ENCODE data around the gene DDX24. TPM values are rescaled to one million over a fixed set of nuclear protein-coding genes. Genes with fewer than 3 reads are reported as not detected.
"Not testable (repeated sequence)": the region's sequence is repeated elsewhere in the genome, so short reads cannot be mapped to it uniquely, and the experiment has no call there.

DDX24 gene
- total RNA-seq, 1 experiment from 2014 or later = 145 TPM

GRCh38 chr14:94088516-94088915 lies 7.5 kb upstream of the DDX24 start:
- no peaks in the 10 kb centered on the region for H3K36me3 ChIP-seq
- peaks cover 13% of the 10 kb centered on the region for H3K4me1 ChIP-seq (replicated peaks)
- no peak for DNase-seq (ENCODE audit: low read depth in 1 of 2, low spot score in 2 of 2)
- H3K27me3 ChIP-seq (replicated peaks) = no peaks in the 10 kb centered on the region
- H3K4me3 ChIP-seq = no peak overlapping the region
- no peak overlapping the region for H3K27ac ChIP-seq
- H3K9me3 ChIP-seq (replicated peaks) = no peaks in the 10 kb centered on the region

DNA sequence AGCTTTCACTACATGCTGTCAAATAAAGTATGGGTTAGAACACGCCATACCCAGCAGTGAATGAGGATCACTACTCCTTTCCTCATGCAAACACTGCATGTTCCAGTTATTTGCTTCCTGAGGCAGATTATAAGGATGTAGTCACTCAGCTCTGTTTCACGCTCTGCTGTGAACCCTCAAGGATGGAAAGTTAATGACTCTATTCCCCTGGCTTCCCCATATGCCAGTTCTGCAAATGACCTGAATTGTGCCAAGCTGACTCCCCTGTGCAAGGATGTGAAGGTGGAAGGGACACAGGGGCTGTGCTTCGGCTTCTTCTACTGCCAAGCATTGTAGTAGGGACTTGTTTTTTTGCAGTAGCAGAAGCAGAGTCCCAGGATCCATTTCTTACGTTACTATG lies 6.9 kb upstream of the DDX24 start:
- H3K4me1 ChIP-seq (replicated peaks) = peaks cover 13% of the 10 kb centered on the region
- H3K4me3 ChIP-seq = no peak overlapping the region
- no peaks in the 10 kb centered on the region for H3K9me3 ChIP-seq (replicated peaks)
- H3K27me3 ChIP-seq (replicated peaks) = no peaks in the 10 kb centered on the region
- H3K27ac ChIP-seq = no peak overlapping the region
- peaks cover 6% of the 10 kb centered on the region for H3K36me3 ChIP-seq
- no peak for DNase-seq (ENCODE audit: low read depth in 1 of 2, low spot score in 2 of 2)

DNA sequence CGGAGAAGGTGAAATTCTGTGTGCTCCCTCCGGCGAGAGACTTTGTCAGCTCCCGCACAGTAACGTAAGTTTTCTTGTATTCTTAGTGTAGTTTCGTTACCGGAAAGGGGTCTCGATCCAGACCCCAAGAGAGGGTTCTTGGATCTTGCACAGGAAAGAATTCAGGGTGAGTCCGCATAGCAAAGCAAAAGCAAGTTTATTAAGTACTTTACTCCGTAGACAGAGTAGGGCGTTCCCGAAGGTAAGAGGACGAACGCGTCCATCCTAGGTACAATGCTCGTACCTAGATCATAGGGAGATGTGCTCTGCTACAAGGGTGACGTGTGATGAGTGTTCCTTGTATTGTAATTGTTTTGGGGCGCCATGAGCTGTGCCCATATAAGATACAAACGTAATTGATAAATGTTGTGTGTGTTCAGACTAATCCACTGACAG lies 401 bp upstream of the DDX24 start:
- no peak for DNase-seq (ENCODE audit: low read depth in 1 of 2, low spot score in 2 of 2)
- Histone ChIP-seq H3K27ac (no peak overlapping the region), H3K4me3 (peak overlapping the region; percentile 82), H3K36me3 (peaks cover 42% of the 10 kb centered on the region), H3K27me3 (replicated peaks) (no peaks in the 10 kb centered on the region), H3K9me3 (replicated peaks) (peaks cover 2% of the 10 kb centered on the region; the same call in 1 of the 2 replicates), H3K4me1 (replicated peaks) (peaks cover 17% of the 10 kb centered on the region)

DNA sequence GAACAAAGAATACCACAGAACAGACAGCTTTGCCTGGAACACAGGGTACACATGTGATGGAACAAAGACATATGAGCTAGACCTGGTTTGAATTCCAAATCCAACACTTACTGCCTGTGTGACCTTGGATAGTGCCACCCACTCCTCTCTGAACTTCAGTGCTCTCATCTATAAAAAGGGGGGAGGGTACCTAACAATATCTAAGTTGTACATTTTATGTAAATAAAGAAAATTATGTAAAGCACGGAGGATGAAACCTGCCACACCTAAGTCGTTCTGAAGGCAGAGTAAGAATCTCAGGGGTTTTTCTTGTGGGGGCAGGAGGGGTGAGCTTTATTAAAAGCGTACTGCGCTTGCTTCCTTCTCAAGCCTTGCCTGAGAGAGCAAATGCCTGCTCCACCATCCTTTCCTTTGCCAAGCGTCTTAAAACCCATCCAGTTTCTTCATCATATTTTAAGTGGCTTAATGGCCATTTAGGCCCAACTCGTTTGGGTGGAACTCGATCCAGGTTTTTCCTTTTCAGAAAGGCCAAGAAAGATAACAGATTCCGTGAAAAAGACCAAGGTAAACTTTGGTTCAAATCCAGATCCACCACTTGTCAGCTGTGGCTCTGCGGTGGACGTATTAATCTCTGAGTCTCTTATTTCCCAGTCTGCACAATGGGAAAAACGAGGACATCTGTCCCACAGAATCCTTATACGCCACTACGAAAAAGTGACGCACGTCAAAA lies 946 bp downstream of the DDX24 start:
- Histone ChIP-seq H3K36me3 (peaks cover 55% of the 10 kb centered on the region), H3K27ac (peak overlapping the region; percentile 72), H3K4me1 (replicated peaks) (peaks cover 17% of the 10 kb centered on the region), H3K27me3 (replicated peaks) (no peaks in the 10 kb centered on the region), H3K4me3 (peak overlapping the region; percentile 82), H3K9me3 (replicated peaks) (peaks cover 4% of the 10 kb centered on the region; the same call in 1 of the 2 replicates)
- no peak for DNase-seq (ENCODE audit: low read depth in 1 of 2, low spot score in 2 of 2)

GRCh38 chr14:94077823-94078222 lies 3.2 kb downstream of the DDX24 start:
- peaks cover 4% of the 10 kb centered on the region for H3K9me3 ChIP-seq (replicated peaks)
- peaks cover 57% of the 10 kb centered on the region for H3K36me3 ChIP-seq
- no peak for DNase-seq (ENCODE audit: low read depth in 1 of 2, low spot score in 2 of 2)
- no peak overlapping the region for H3K4me3 ChIP-seq
- H3K27me3 ChIP-seq (replicated peaks) = no peaks in the 10 kb centered on the region
- H3K27ac ChIP-seq = no peak overlapping the region
- peaks cover 17% of the 10 kb centered on the region for H3K4me1 ChIP-seq (replicated peaks)

DNA sequence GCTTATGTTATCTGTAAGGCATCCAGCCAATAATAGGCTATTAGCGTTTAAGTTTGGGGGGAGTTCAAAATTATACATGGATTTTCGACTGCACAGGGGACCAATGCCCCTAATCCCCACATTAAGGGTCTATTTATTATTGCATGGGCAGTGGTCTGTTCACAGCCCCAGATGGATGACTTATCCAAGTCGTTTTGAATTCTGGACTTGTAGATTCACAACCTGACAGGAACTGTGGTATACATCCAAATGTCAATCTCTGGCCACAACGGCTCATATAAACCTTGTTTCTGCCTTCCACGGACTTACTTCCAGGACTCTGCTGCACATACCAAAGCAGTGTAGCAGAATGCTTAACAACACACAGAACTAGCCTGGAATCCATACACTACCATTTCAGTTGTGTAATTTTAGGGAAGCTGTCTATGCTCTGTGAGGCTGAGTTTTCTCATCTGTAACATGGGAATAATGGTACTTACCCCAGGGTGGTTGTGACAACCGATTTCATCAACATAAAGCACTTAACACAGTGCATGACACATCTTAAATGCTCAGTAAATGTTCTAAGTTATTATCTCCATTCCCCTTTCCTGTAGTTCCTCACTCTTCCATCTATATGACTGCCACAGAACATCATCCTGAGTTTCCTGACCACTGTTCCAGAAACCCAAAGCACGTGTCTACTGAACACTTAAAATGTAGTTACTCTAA lies 3.7 kb downstream of the DDX24 start:
- Histone ChIP-seq H3K27me3 (replicated peaks) (no peaks in the 10 kb centered on the region), H3K36me3 (peaks cover 57% of the 10 kb centered on the region), H3K9me3 (replicated peaks) (peaks cover 4% of the 10 kb centered on the region), H3K27ac (no peak overlapping the region), H3K4me3 (no peak overlapping the region), H3K4me1 (replicated peaks) (peaks cover 17% of the 10 kb centered on the region)
- DNase-seq (ENCODE audit: low read depth in 1 of 2, low spot score in 2 of 2) = no peak

DNA sequence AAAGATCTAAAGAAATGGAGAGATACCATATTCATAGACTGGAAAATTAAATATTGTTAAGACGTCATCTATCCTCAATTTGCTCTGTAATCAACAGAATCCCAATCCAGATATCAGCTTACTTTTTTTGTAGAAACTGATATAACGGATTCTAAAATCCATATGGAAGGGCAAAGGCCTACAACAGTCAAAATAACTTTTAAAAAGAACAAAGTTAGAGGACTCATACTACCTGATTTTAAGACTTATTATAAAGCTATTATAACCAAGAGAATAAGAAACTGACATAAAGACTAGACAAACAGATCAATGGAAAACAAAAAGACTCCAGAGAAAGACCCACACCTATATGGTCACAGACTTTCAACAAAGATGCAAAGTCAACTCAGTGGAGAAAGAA lies 6.0 kb downstream of the DDX24 start:
- H3K27ac ChIP-seq = no peak overlapping the region

DNA sequence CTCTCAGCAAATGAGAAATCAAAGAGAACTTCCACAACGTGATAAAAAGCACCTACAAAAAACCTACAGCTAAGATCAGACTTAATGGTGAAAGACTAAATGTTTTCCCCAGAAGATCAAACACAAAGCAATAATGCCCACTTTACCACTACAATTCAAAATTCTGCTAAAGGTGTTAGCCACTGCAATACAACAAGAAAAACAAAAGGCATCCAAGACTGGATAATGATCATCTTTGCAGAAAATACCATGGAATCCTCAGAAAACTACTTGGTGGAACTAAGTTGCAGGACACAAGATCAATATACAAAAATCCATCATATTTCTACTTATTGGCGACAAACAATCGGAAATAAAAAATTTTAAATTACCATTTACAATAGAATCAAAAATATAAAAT lies 6.5 kb downstream of the DDX24 start:
- DNase-seq (ENCODE audit: low read depth in 1 of 2, low spot score in 2 of 2) = no peak
- no peak overlapping the region for H3K4me3 ChIP-seq
- H3K9me3 ChIP-seq (replicated peaks) = peaks cover 4% of the 10 kb centered on the region
- no peak overlapping the region for H3K27ac ChIP-seq
- peaks cover 59% of the 10 kb centered on the region for H3K36me3 ChIP-seq
- H3K27me3 ChIP-seq (replicated peaks) = no peaks in the 10 kb centered on the region
- H3K4me1 ChIP-seq (replicated peaks) = peaks cover 14% of the 10 kb centered on the region

More for the DNA sequence above, 6.0 kb downstream of the DDX24 start:
- Histone ChIP-seq H3K36me3 (peaks cover 59% of the 10 kb centered on the region), H3K9me3 (replicated peaks) (peaks cover 4% of the 10 kb centered on the region), H3K4me3 (no peak overlapping the region), H3K27me3 (replicated peaks) (no peaks in the 10 kb centered on the region), H3K4me1 (replicated peaks) (peaks cover 17% of the 10 kb centered on the region)
- no peak for DNase-seq (ENCODE audit: low read depth in 1 of 2, low spot score in 2 of 2)

DNA sequence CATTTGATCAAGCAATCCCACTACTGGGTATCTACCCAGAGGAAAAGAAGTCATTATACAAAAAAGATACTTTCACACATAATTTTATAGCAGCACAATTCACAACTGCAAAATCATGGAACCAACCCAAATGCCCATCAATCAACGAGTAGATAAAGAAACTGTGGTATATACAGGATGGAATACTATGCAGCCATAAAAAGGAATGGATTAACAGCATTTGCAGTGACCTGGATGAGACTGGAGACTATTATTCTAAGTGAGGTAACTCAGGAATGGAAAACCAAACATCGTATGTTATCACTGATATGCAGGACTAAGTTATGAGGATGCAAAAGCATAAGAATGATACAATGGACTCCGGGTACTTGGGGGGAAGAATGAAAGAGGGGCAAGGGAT lies 8.9 kb downstream of the DDX24 start:
- not testable (repeated sequence) for H3K9me3 ChIP-seq (replicated peaks); H3K27me3 ChIP-seq (replicated peaks); DNase-seq (ENCODE audit: low read depth in 1 of 2, low spot score in 2 of 2); H3K4me3 ChIP-seq; H3K4me1 ChIP-seq (replicated peaks); H3K27ac ChIP-seq
- H3K36me3 ChIP-seq = peaks cover 35% of the 10 kb centered on the region

DNA sequence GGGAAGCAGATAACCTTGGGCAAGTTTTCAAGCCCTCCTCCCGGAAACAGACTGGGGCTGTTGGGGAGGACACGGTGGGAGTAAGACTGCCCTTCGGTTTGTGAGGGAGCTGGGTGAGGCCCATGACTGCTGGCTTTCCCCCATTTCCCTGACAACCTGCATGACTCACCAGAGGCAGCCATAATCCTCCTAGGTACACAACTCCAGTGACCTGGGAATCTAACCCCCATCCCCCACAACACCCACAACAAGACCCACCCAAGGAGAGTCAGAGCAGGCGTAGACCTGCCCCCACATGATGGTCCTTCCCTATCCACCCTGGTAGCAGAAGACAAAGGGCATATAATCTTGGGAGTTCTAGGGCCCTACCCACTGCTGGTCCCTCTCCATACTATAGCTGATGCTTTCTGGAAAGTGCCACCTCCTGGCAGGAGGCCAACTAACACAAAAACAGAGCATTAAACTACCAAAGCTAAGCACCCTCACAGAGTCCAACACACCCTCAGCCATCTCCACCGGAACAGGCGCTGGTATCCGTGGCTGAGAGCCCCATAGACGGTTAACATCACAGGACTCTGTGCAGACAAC lies 14.8 kb downstream of the DDX24 start:
- no peak for DNase-seq (ENCODE audit: low read depth in 1 of 2, low spot score in 2 of 2)
- H3K9me3 ChIP-seq (replicated peaks) = no peaks in the 10 kb centered on the region
- peaks cover 20% of the 10 kb centered on the region for H3K4me1 ChIP-seq (replicated peaks)
- no peak overlapping the region for H3K4me3 ChIP-seq
- H3K27ac ChIP-seq = no peak overlapping the region
- peaks cover 23% of the 10 kb centered on the region for H3K36me3 ChIP-seq
- no peaks in the 10 kb centered on the region for H3K27me3 ChIP-seq (replicated peaks)

DNA sequence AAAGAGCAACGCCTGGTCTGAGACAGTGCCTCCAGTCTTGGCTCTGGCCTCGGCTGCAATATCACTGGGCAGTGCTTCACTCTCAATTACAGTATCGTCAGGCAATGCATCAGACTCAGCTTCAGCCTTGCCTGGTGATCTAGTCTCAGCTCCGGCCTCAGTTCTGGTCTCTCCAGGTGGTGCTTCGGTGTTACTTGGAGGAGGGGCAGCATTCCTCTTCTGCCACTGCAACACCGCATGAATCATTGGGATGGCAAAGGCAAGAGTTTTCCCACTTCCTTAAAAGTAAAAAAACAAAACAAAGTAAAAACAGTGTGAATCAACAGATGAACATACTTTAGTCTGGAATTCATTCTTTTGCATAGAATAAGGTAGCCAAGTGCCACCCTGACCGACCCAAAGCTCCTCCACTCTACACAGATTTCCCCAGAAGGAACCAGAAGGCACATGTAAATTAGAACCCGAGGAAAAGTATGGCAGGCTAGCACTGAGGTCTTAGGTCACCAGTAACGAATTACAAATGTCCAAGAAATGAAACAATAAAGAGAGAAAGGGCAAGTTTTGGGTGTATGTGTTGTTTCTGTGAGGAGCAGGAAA lies 18.6 kb downstream of the DDX24 start:
- H3K27ac ChIP-seq = peak overlapping the region; percentile 70
- no peak overlapping the region for H3K4me3 ChIP-seq
- H3K9me3 ChIP-seq (replicated peaks) = no peaks in the 10 kb centered on the region
- no peaks in the 10 kb centered on the region for H3K27me3 ChIP-seq (replicated peaks)
- H3K4me1 ChIP-seq (replicated peaks) = peaks cover 20% of the 10 kb centered on the region
- H3K36me3 ChIP-seq = peaks cover 54% of the 10 kb centered on the region
- DNase-seq (ENCODE audit: low read depth in 1 of 2, low spot score in 2 of 2) = peak; percentile 52 to 57

GRCh38 chr14:94059998-94060397 lies 21.0 kb downstream of the DDX24 start:
- Histone ChIP-seq H3K4me1 (replicated peaks) (peaks cover 20% of the 10 kb centered on the region), H3K27ac (no peak overlapping the region), H3K9me3 (replicated peaks) (no peaks in the 10 kb centered on the region), H3K27me3 (replicated peaks) (no peaks in the 10 kb centered on the region), H3K36me3 (peaks cover 78% of the 10 kb centered on the region), H3K4me3 (no peak overlapping the region)
- DNase-seq (ENCODE audit: low read depth in 1 of 2, low spot score in 2 of 2) = no peak

DNA sequence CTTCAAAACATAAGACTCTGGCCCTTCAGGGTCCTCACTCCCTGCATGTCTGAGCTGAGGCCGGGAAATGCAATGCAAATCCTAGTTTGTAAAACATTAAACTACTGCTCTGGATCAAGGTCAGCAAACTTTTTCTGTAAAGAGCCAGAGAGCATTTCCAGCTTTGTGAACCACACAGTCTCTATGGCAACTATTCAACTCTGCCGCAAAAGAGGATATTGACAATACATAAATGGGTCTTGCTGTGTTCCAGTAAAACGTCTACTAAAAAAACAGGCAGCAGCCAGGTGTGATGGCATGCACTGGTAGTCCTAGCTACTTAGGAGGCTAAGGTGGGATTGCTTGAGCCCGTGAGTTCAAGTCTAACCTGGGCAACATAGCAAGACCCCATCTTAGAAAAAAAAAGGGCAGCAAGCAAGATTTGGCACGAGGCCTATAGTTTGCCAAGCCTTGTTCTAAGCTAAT lies 22.3 kb downstream of the DDX24 start:
- Histone ChIP-seq H3K4me3 (no peak overlapping the region), H3K36me3 (peaks cover 91% of the 10 kb centered on the region), H3K4me1 (replicated peaks) (peaks cover 18% of the 10 kb centered on the region), H3K27me3 (replicated peaks) (no peaks in the 10 kb centered on the region), H3K27ac (no peak overlapping the region), H3K9me3 (replicated peaks) (no peaks in the 10 kb centered on the region)
- no peak for DNase-seq (ENCODE audit: low read depth in 1 of 2, low spot score in 2 of 2)
